HCT116 (cell line): Measurements from ENCODE around the gene MAX. TPM values are rescaled to one million over a fixed set of nuclear protein-coding genes. Genes with fewer than 3 reads are reported as not detected.

Experiments
- ATAC-seq: fragments of 200-7000 bp; cut with Tn5 transposase; 2 replicates; pipeline ENCODE4 v1.9.1; 2020; ENCODE audit warnings: mild to moderate bottlenecking, moderate library complexity
- BruUV-seq: library from RNA; stranded (reverse); fragments of 400-500 nt; replicated peaks from 2 replicates; lab custom pipeline; 2021; lab: Mats Ljungman, UMichigan
- CTCF ChIA-PET: fragments of 300-600 bp; sonication (Branson Sonifier 250); formaldehyde crosslinking; loops from one replicate; lab custom pipeline; 2021; ENCODE audit warnings: antibody characterized with exemption; lab: Charles Lee
- POLR2A ChIA-PET: fragments of 300-600, 350-600 bp; sonication (Branson Sonifier 250); formaldehyde crosslinking; loops from one replicate; lab custom pipeline; 2021; ENCODE audit warnings: antibody characterized with exemption; lab: Charles Lee
- RAD21 ChIA-PET, 2 experiments: fragments of 300-600 bp; sonication (Branson Sonifier 250); formaldehyde crosslinking; loops; one replicate each; lab custom pipeline; 2023; ENCODE audit warnings: low total read pairs in 2 of 2; ENCODE audit not compliant: uncharacterized antibody in 2 of 2, unreplicated experiment in 2 of 2, low non-redundant PET in 1 of 2; lab: Charles Lee
- DNase-seq: peaks from one replicate; pipeline ENCODE4 v3.0.0-alpha.2; 2010; ENCODE audit warnings: low read depth, low spot score
- H2AFZ ChIP-seq: fragments of 200-600 bp; shearing (Covaris generic), sonication (generic); 2 replicates; pipeline ENCODE4 v1.6.1; 2017; ENCODE audit warnings: low read depth, mixed run types, mixed read lengths, antibody characterized with exemption, low read length; ENCODE audit not compliant: poor library complexity, severe bottlenecking
- H3K27ac ChIP-seq: 2 replicates; pipeline ENCODE4 v1.5.1; 2012; ENCODE audit warnings: low read depth, low read length
- H3K27me3 ChIP-seq: fragments of 200-600 bp; sonication (generic); 2 replicates; pipeline ENCODE4 v1.6.1; 2016; ENCODE audit warnings: mixed run types, low read length, mixed read lengths; ENCODE audit not compliant: insufficient read depth
- H3K36me3 ChIP-seq, 2 experiments: fragments of 200-500 bp in 1 of 2; fragments of 200-600 bp in 1 of 2; sonication (Bioruptor generic) in 1 of 2; sonication (generic) in 1 of 2; 2 replicates each; pipeline versions ENCODE4 v1.5.1 to v1.6.1; 2014 to 2016; ENCODE audit warnings: low read length in 2 of 2, inconsistent platforms in 1 of 2, mixed read lengths in 1 of 2, mixed run types in 1 of 2; ENCODE audit not compliant: insufficient read depth in 2 of 2, control insufficient read depth in 1 of 2
- H3K4me1 ChIP-seq, 2 experiments: fragments of 200-600 bp in 1 of 2; sonication (generic) in 1 of 2; 2 replicates each; pipeline versions ENCODE4 v1.5.1 to v1.6.1; 2012 to 2017; ENCODE audit warnings: low read length in 2 of 2, inconsistent platforms in 1 of 2, mild to moderate bottlenecking in 1 of 2, mixed read lengths in 1 of 2, mixed run types in 1 of 2, moderate library complexity in 1 of 2; ENCODE audit not compliant: insufficient read depth in 2 of 2, control insufficient read depth in 1 of 2
- H3K4me2 ChIP-seq: fragments of 200-600 bp; sonication (generic); 2 replicates; pipeline ENCODE4 v1.6.1; 2017; ENCODE audit warnings: mixed run types, low read length, mixed read lengths
- H3K4me3 ChIP-seq, 2 experiments: fragments of 200-600 bp in 1 of 2; sonication (generic) in 1 of 2; replicated peaks in 1 of 2; 2 replicates each; pipeline ENCODE4 v1.5.1; 2011 to 2016; ENCODE audit warnings: low read length in 2 of 2, control low read depth in 1 of 2, low read depth in 1 of 2, mild to moderate bottlenecking in 1 of 2, mixed read lengths in 1 of 2, mixed run types in 1 of 2
- H3K79me2 ChIP-seq: fragments of 200-600 bp; sonication (generic); 2 replicates; pipeline ENCODE4 v1.6.1; 2017; ENCODE audit warnings: mild to moderate bottlenecking, mixed run types, low read length, moderate library complexity, mixed read lengths; ENCODE audit not compliant: insufficient read depth
- H3K9ac ChIP-seq: fragments of 200-600 bp; sonication (generic); 2 replicates; pipeline ENCODE4 v1.6.1; 2016; ENCODE audit warnings: low read length, mixed read lengths
- H3K9me2 ChIP-seq: fragments of 200-600 bp; sonication (generic), shearing (Covaris generic); 2 replicates; pipeline ENCODE4 v1.6.1; 2017; ENCODE audit warnings: mixed run types, mild to moderate bottlenecking, moderate library complexity; ENCODE audit not compliant: insufficient read depth
- H3K9me3 ChIP-seq, 2 experiments: fragments of 200-500 bp in 1 of 2; fragments of 200-600 bp in 1 of 2; sonication (Bioruptor generic) in 1 of 2; sonication (generic) in 1 of 2; 2 replicates each; pipeline ENCODE4 v1.6.1; 2014 to 2017; ENCODE audit warnings: low read length in 2 of 2, mixed read lengths in 2 of 2, inconsistent platforms in 1 of 2, low read depth in 1 of 2, mild to moderate bottlenecking in 1 of 2, mixed run types in 1 of 2, moderate library complexity in 1 of 2; ENCODE audit not compliant: control insufficient read depth in 1 of 2, insufficient read depth in 1 of 2
- H4K20me1 ChIP-seq: fragments of 200-600 bp; sonication (generic), shearing (Covaris generic); 2 replicates; pipeline ENCODE4 v1.6.1; 2017; ENCODE audit warnings: mixed run types, mild to moderate bottlenecking, moderate library complexity; ENCODE audit not compliant: insufficient read depth
- CBX3 ChIP-seq: IDR thresholded peaks from 2 replicates; pipeline ENCODE4 v1.6.1; 2012; ENCODE audit warnings: low read depth
- CEBPB ChIP-seq: IDR thresholded peaks from 2 replicates; pipeline ENCODE4 v1.6.1; 2012; ENCODE audit warnings: low read depth
- EGR1 ChIP-seq: IDR thresholded peaks from 2 replicates; pipeline ENCODE4 v1.6.1; 2012; ENCODE audit warnings: low read depth
- ELF1 ChIP-seq: IDR thresholded peaks from 2 replicates; pipeline ENCODE4 v1.6.1; 2012; ENCODE audit warnings: low read depth, borderline replicate concordance
- EZH2 ChIP-seq: fragments of 200-600 bp; sonication (generic); IDR thresholded peaks from 2 replicates; pipeline ENCODE4 v1.6.1; 2017; ENCODE audit warnings: antibody characterized with exemption, mixed run types
- FOSL1 ChIP-seq: IDR thresholded peaks from 2 replicates; pipeline ENCODE4 v1.6.1; 2012; ENCODE audit warnings: low read depth
- JUND ChIP-seq: IDR thresholded peaks from 2 replicates; pipeline ENCODE4 v1.6.1; 2012
- POLR2A ChIP-seq: IDR thresholded peaks from 2 replicates; pipeline ENCODE4 v1.7.0; 2011; ENCODE audit warnings: borderline replicate concordance; ENCODE audit not compliant: insufficient read depth, insufficient read length; ENCODE audit errors: extremely low read depth
- POLR2AphosphoS5 ChIP-seq: IDR thresholded peaks from 2 replicates; pipeline ENCODE4 v1.6.1; 2011; ENCODE audit warnings: mild to moderate bottlenecking, low read depth, low read length, moderate library complexity
- RAD21 ChIP-seq: IDR thresholded peaks from 2 replicates; pipeline ENCODE4 v1.6.1; 2012; ENCODE audit warnings: low read depth, mild to moderate bottlenecking
- SIN3A ChIP-seq: IDR thresholded peaks from 2 replicates; pipeline ENCODE4 v1.6.1; 2012; ENCODE audit warnings: low read depth
- TCF7L2 ChIP-seq: IDR thresholded peaks from 2 replicates; pipeline ENCODE4 v1.7.0; 2011; ENCODE audit warnings: borderline replicate concordance, inconsistent platforms; ENCODE audit not compliant: insufficient read depth, insufficient read length; ENCODE audit errors: extremely low read depth
- YY1 ChIP-seq: IDR thresholded peaks from 2 replicates; pipeline ENCODE4 v1.6.1; 2011; ENCODE audit warnings: low read length, low read depth, moderate library complexity, mild to moderate bottlenecking; ENCODE audit not compliant: insufficient replicate concordance; ENCODE audit errors: extremely low read depth
- ZBTB33 ChIP-seq: IDR thresholded peaks from 2 replicates; pipeline ENCODE4 v1.6.1; 2011; ENCODE audit warnings: mild to moderate bottlenecking, low read length, moderate library complexity; ENCODE audit not compliant: insufficient replicate concordance; ENCODE audit errors: extremely low read depth
- ZFX ChIP-seq: fragments of 450-650 bp; IDR thresholded peaks from 2 replicates; pipeline ENCODE4 v1.6.1; 2017
- ZNF274 ChIP-seq: fragments of 200-500 bp; sonication (Bioruptor generic); IDR thresholded peaks from 2 replicates; pipeline ENCODE4 v1.6.1; 2014; ENCODE audit warnings: mild to moderate bottlenecking, low read depth, low read length, inconsistent platforms
- intact Hi-C: fragments of 100-400 bp; cut with micrococcal nuclease; formaldehyde crosslinking; loops from 2 replicates; pipeline ENCODE4 v1.10.0; 2022
- total RNA-seq: library from RNA; stranded (reverse); gene quantifications from one replicate; pipeline ENCODE4 v1.2.1, GENCODE V29; 2021; ENCODE audit not compliant: unreplicated experiment
- TF ChIP-seq, protein P1 (sequence below), 3 experiments: fragments of 200-600 bp in 1 of 3; sonication (generic) in 1 of 3; IDR thresholded peaks in 2 of 3; conservative IDR thresholded peaks in 1 of 3; 2 replicates each; pipeline ENCODE4 v1.5.1; 2012 to 2017; ENCODE audit warnings: low read depth in 2 of 3, low read length in 2 of 3, antibody characterized with exemption in 1 of 3, borderline replicate concordance in 1 of 3, control low read depth in 1 of 3, mild to moderate bottlenecking in 1 of 3, mixed read lengths in 1 of 3, mixed run types in 1 of 3, moderate library complexity in 1 of 3; ENCODE audit not compliant: insufficient read depth in 1 of 3
- TF ChIP-seq, protein P2 (sequence below): IDR thresholded peaks from 2 replicates; pipeline ENCODE4 v1.6.1; 2012
- TF ChIP-seq, protein P3 (sequence below): IDR thresholded peaks from 2 replicates; pipeline ENCODE4 v1.6.1; 2012; ENCODE audit warnings: low read depth

MAX gene
- total RNA-seq, 1 experiment from 2014 or later = 72.6 TPM

- TF ChIP-seq, protein P1, sequence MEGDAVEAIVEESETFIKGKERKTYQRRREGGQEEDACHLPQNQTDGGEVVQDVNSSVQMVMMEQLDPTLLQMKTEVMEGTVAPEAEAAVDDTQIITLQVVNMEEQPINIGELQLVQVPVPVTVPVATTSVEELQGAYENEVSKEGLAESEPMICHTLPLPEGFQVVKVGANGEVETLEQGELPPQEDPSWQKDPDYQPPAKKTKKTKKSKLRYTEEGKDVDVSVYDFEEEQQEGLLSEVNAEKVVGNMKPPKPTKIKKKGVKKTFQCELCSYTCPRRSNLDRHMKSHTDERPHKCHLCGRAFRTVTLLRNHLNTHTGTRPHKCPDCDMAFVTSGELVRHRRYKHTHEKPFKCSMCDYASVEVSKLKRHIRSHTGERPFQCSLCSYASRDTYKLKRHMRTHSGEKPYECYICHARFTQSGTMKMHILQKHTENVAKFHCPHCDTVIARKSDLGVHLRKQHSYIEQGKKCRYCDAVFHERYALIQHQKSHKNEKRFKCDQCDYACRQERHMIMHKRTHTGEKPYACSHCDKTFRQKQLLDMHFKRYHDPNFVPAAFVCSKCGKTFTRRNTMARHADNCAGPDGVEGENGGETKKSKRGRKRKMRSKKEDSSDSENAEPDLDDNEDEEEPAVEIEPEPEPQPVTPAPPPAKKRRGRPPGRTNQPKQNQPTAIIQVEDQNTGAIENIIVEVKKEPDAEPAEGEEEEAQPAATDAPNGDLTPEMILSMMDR (IDR thresholded peaks at IDR 0.05 in 2 of 3, conservative IDR thresholded peaks at IDR 0.05 in 1 of 3; ENCODE audit: borderline replicate concordance in 1 of 3, insufficient read depth in 1 of 3, low read depth in 2 of 3, low read length in 2 of 3) = no peak
- TF ChIP-seq FOSL1 (no peak), TCF7L2 (no peak), ELF1 (no peak), JUND (no peak), ZNF274 (no peak), RAD21 (no peak), CEBPB (no peak)
- TF ChIP-seq, protein P2, sequence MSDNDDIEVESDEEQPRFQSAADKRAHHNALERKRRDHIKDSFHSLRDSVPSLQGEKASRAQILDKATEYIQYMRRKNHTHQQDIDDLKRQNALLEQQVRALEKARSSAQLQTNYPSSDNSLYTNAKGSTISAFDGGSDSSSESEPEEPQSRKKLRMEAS = no peak
- TF ChIP-seq, all 23 proteins: peak for 0
Observed at GRCh38 chr14:65072256-65072655, 30.1 kb downstream of the MAX start (continued).

- BruUV-seq = no TSS peak
- H3K27me3 ChIP-seq = no peaks in the 10 kb centered on the region
- CTCF ChIA-PET = no interaction called here
- POLR2A ChIA-PET = no interaction called here
- H3K9ac ChIP-seq = no peak overlapping the region
- intact Hi-C loops = no loop called here
- H3K36me3 ChIP-seq = peaks cover 0 to 3% of the 10 kb centered on the region in 2 experiments; a peak in 2 of 4 replicates
- H3K9me3 ChIP-seq = no peaks in the 10 kb centered on the region
- no peaks in the 10 kb centered on the region for H4K20me1 ChIP-seq
- H3K79me2 ChIP-seq = no peaks in the 10 kb centered on the region
- no peak overlapping the region for H2AFZ ChIP-seq
- RAD21 ChIA-PET = no interaction called here
- no peaks in the 10 kb centered on the region for H3K4me1 ChIP-seq
- H3K9me2 ChIP-seq = no peaks in the 10 kb centered on the region
- H3K4me3 ChIP-seq = no peak overlapping the region
- no peak overlapping the region for H3K4me2 ChIP-seq
- no peak overlapping the region for H3K27ac ChIP-seq
- no peak for ATAC-seq
- no peak for DNase-seq
- TF ChIP-seq YY1 (no peak), CEBPB (no peak), POLR2A (no peak), TCF7L2 (no peak), ZNF274 (no peak), ZFX (no peak), FOSL1 (no peak), ZBTB33 (no peak), EGR1 (no peak), POLR2AphosphoS5 (no peak), CBX3 (no peak), SIN3A (no peak), JUND (no peak), EZH2 (no peak)
- TF ChIP-seq, protein P3, sequence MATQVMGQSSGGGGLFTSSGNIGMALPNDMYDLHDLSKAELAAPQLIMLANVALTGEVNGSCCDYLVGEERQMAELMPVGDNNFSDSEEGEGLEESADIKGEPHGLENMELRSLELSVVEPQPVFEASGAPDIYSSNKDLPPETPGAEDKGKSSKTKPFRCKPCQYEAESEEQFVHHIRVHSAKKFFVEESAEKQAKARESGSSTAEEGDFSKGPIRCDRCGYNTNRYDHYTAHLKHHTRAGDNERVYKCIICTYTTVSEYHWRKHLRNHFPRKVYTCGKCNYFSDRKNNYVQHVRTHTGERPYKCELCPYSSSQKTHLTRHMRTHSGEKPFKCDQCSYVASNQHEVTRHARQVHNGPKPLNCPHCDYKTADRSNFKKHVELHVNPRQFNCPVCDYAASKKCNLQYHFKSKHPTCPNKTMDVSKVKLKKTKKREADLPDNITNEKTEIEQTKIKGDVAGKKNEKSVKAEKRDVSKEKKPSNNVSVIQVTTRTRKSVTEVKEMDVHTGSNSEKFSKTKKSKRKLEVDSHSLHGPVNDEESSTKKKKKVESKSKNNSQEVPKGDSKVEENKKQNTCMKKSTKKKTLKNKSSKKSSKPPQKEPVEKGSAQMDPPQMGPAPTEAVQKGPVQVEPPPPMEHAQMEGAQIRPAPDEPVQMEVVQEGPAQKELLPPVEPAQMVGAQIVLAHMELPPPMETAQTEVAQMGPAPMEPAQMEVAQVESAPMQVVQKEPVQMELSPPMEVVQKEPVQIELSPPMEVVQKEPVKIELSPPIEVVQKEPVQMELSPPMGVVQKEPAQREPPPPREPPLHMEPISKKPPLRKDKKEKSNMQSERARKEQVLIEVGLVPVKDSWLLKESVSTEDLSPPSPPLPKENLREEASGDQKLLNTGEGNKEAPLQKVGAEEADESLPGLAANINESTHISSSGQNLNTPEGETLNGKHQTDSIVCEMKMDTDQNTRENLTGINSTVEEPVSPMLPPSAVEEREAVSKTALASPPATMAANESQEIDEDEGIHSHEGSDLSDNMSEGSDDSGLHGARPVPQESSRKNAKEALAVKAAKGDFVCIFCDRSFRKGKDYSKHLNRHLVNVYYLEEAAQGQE = no peak
Observed at GRCh38 chr14:65071544-65071943, 30.8 kb downstream of the MAX start.
